Measurements from ENCODE around the gene SPSB4.
"Not testable (repeated sequence)": the region's sequence is repeated elsewhere in the genome, so short reads cannot be mapped to it uniquely, and the experiment has no call there.

Gene SPSB4

GRCh38 chr3:141011997-141012262, 39.2 kb upstream of the SPSB4 start:
- no peaks in the 10 kb centered on the region for H3K4me1 ChIP-seq (ENCODE audit: low read depth, poor library complexity, severe bottlenecking)
- H3K4me3 ChIP-seq (IDR thresholded peaks at IDR 0.05; ENCODE audit: insufficient read depth, low read depth, low read length) = no peak overlapping the region
- no peaks in the 10 kb centered on the region for H4K20me1 ChIP-seq (ENCODE audit: insufficient read depth)
- no peaks in the 10 kb centered on the region for H3K27me3 ChIP-seq (ENCODE audit: insufficient read depth, low read depth)
- H3K4me2 ChIP-seq = no peak overlapping the region
- TF ChIP-seq, protein P1, sequence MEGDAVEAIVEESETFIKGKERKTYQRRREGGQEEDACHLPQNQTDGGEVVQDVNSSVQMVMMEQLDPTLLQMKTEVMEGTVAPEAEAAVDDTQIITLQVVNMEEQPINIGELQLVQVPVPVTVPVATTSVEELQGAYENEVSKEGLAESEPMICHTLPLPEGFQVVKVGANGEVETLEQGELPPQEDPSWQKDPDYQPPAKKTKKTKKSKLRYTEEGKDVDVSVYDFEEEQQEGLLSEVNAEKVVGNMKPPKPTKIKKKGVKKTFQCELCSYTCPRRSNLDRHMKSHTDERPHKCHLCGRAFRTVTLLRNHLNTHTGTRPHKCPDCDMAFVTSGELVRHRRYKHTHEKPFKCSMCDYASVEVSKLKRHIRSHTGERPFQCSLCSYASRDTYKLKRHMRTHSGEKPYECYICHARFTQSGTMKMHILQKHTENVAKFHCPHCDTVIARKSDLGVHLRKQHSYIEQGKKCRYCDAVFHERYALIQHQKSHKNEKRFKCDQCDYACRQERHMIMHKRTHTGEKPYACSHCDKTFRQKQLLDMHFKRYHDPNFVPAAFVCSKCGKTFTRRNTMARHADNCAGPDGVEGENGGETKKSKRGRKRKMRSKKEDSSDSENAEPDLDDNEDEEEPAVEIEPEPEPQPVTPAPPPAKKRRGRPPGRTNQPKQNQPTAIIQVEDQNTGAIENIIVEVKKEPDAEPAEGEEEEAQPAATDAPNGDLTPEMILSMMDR (conservative IDR thresholded peaks at IDR 0.05; ENCODE audit: low read depth, low read length) = no peak
- H3K79me2 ChIP-seq (ENCODE audit: insufficient read depth, low read depth) = no peaks in the 10 kb centered on the region
- H3K27ac ChIP-seq = no peak overlapping the region
- H2AFZ ChIP-seq (ENCODE audit: low read depth) = no peak overlapping the region
- H3K36me3 ChIP-seq (ENCODE audit: insufficient read depth) = no peaks in the 10 kb centered on the region
- no peak overlapping the region for H3K9ac ChIP-seq

DNA sequence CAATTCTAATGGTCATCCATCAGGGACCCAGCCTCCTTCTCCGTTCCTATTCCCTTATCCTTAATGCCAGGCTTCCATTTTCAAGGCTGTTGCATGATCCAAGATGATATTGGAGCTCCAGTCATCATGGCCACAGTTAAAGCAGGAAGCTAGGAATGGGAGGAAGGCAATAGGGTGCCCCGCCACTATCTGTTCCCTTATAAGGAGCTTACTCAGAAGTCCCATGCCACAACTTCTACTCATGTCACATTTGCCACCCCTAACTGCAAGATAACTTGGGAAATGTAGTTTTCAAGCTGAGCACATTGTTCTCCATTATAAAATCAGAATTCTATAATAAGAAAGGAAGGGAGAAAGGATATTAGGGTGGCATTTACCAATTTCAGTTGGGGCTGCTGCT, 38.6 kb upstream of the SPSB4 start:
- Histone ChIP-seq H3K36me3 (ENCODE audit: insufficient read depth) (no peaks in the 10 kb centered on the region), H3K27ac (no peak overlapping the region), H4K20me1 (ENCODE audit: insufficient read depth) (no peaks in the 10 kb centered on the region), H3K4me3 (IDR thresholded peaks at IDR 0.05; ENCODE audit: insufficient read depth, low read depth, low read length) (no peak overlapping the region), H3K9ac (no peak overlapping the region), H3K79me2 (ENCODE audit: insufficient read depth, low read depth) (no peaks in the 10 kb centered on the region), H3K4me1 (ENCODE audit: low read depth, poor library complexity, severe bottlenecking) (no peaks in the 10 kb centered on the region), H3K4me2 (no peak overlapping the region), H3K27me3 (ENCODE audit: insufficient read depth, low read depth) (no peaks in the 10 kb centered on the region), H2AFZ (ENCODE audit: low read depth) (no peak overlapping the region)
- TF ChIP-seq, protein P1 (conservative IDR thresholded peaks at IDR 0.05; ENCODE audit: low read depth, low read length) = no peak

- H3K4me3 ChIP-seq (IDR thresholded peaks at IDR 0.05; ENCODE audit: insufficient read depth, low read depth, low read length) = no peak overlapping the region
- no peaks in the 10 kb centered on the region for H3K4me1 ChIP-seq (ENCODE audit: low read depth, poor library complexity, severe bottlenecking)
- no peaks in the 10 kb centered on the region for H4K20me1 ChIP-seq (ENCODE audit: insufficient read depth)
- no peaks in the 10 kb centered on the region for H3K27me3 ChIP-seq (ENCODE audit: insufficient read depth, low read depth)
- H3K27ac ChIP-seq = no peak overlapping the region
- H2AFZ ChIP-seq (ENCODE audit: low read depth) = no peak overlapping the region
- no peaks in the 10 kb centered on the region for H3K79me2 ChIP-seq (ENCODE audit: insufficient read depth, low read depth)
- no peak overlapping the region for H3K4me2 ChIP-seq
- H3K9ac ChIP-seq = no peak overlapping the region
- H3K36me3 ChIP-seq (ENCODE audit: insufficient read depth) = no peaks in the 10 kb centered on the region
- TF ChIP-seq, protein P1 (conservative IDR thresholded peaks at IDR 0.05; ENCODE audit: low read depth, low read length) = no peak
Measured at GRCh38 chr3:141015481-141015880, 35.7 kb upstream of the SPSB4 start.

DNA sequence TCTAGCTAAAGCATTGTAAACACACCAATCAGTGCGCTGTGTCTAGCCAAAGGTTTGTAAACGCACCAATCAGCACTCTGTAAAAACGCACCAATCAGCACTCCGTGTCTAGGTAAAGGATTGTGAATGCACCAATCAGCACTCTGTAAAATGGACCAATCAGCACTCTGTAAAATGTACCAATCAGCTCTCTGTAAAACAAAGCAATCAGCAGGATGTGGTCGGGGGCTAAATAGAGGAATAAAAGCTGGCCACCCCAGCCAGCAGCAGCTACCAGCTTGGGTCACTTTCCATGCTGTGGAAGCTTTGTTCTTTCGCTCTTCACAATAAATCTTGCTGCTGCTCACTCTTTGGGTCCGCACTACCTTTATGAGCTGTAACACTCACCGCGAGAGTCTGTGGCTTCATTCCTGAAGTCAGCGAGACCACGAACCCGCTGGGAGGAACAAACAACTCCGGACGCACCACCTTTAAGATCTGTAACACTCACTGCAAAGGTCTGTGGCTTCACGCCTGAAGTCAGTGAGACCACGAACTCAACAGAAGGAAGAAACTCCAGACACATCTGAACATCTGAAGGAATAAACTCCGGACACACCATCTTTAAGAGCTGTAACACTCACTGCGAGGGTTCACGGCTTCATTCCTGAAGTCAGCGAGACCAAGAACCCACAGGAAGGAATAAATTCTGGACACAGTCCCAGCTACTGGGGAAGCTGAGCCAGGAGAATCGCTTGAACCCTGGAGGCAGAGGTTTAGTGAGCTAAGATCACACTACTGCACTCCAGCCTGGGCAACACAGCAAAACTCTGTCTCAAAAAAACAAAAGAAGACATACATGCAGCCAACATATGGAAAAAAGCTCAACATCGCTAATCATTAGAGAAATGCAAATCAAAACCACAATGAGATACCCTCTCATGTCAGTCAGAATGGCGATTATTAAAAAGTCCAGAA, 33.5 kb upstream of the SPSB4 start:
- H3K27ac ChIP-seq; H3K27me3 ChIP-seq (ENCODE audit: insufficient read depth, low read depth); H3K4me3 ChIP-seq (IDR thresholded peaks at IDR 0.05; ENCODE audit: insufficient read depth, low read depth, low read length); H3K9ac ChIP-seq; H3K79me2 ChIP-seq (ENCODE audit: insufficient read depth, low read depth); H4K20me1 ChIP-seq (ENCODE audit: insufficient read depth); H3K36me3 ChIP-seq (ENCODE audit: insufficient read depth); H3K4me2 ChIP-seq; H2AFZ ChIP-seq (ENCODE audit: low read depth); H3K4me1 ChIP-seq (ENCODE audit: low read depth, poor library complexity, severe bottlenecking): not testable (repeated sequence)

GRCh38 chr3:141019244-141019643, 31.9 kb upstream of the SPSB4 start:
- Histone ChIP-seq H3K9ac (no peak overlapping the region), H3K4me3 (IDR thresholded peaks at IDR 0.05; ENCODE audit: insufficient read depth, low read depth, low read length) (no peak overlapping the region), H4K20me1 (ENCODE audit: insufficient read depth) (no peaks in the 10 kb centered on the region), H3K27me3 (ENCODE audit: insufficient read depth, low read depth) (no peaks in the 10 kb centered on the region), H3K4me1 (ENCODE audit: low read depth, poor library complexity, severe bottlenecking) (no peaks in the 10 kb centered on the region), H2AFZ (ENCODE audit: low read depth) (no peak overlapping the region), H3K4me2 (no peak overlapping the region), H3K79me2 (ENCODE audit: insufficient read depth, low read depth) (no peaks in the 10 kb centered on the region), H3K27ac (no peak overlapping the region), H3K36me3 (ENCODE audit: insufficient read depth) (no peaks in the 10 kb centered on the region)
- TF ChIP-seq, protein P1 (conservative IDR thresholded peaks at IDR 0.05; ENCODE audit: low read depth, low read length) = no peak
